ENCODE results near the gene MCU.
"Not testable (repeated sequence)": the region's sequence is repeated elsewhere in the genome, so short reads cannot be mapped to it uniquely, and the experiment has no call there.

MCU gene

GRCh38 chr10:72733989-72734388 lies 42.0 kb downstream of the MCU start:
- DNase-seq, result no peak

DNA sequence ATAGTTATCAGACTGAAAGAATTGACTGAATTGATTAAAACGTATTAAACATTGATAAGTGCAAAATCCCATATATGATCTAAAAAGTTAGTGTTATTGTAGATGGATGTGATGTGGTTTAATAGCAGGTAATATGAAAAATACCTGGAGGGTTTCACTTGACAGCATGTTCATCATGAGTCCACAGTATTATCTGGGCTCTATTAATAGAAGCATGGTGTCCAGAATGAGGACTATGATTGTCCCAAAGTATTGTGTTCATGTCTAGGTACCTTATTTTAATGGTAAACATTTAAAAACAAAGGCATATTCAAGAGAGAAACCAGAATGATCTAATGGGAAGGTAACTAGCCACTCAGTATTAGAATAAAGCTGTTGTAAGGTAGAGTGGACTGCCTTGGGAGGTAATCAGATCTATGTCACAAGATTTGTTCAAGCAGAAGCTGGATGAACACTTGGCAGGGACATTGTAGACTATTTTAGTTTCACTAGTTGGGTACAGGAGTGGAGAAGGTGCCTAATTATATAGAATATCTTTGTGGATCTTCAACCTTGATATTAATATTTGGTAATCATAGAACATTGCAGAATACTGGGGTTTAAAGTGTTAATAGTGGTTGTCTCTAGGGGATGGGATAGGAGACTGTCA lies 43.5 kb downstream of the MCU start:
- DNase-seq, result no peak

GRCh38 chr10:72736176-72736827 lies 44.4 kb downstream of the MCU start:
- DNase-seq, result no peak

GRCh38 chr10:72736828-72737220 lies 44.9 kb downstream of the MCU start:
- DNase-seq, result no peak

GRCh38 chr10:72737357-72737756 lies 45.4 kb downstream of the MCU start:
- DNase-seq, result not testable (repeated sequence)

- DNase-seq, result no peak
Measured at GRCh38 chr10:72738486-72738885, 46.5 kb downstream of the MCU start.

- DNase-seq, result no peak
Measured at GRCh38 chr10:72740528-72740927, 48.6 kb downstream of the MCU start.

- DNase-seq, result no peak
Measured at GRCh38 chr10:72742092-72742491, 50.1 kb downstream of the MCU start.

- DNase-seq, result no peak
Measured at GRCh38 chr10:72742797-72743196, 50.9 kb downstream of the MCU start.

- no peak for DNase-seq
Measured at GRCh38 chr10:72744566-72744965, 52.6 kb downstream of the MCU start.

GRCh38 chr10:72746426-72747363 lies 54.8 kb downstream of the MCU start:
- DNase-seq, result no peak

GRCh38 chr10:72747521-72747920 lies 55.6 kb downstream of the MCU start:
- DNase-seq, result no peak

- no peak for DNase-seq
Measured at GRCh38 chr10:72753760-72754231, 61.9 kb downstream of the MCU start.

GRCh38 chr10:72754275-72755032 lies 62.5 kb downstream of the MCU start:
- DNase-seq, result no peak

DNA sequence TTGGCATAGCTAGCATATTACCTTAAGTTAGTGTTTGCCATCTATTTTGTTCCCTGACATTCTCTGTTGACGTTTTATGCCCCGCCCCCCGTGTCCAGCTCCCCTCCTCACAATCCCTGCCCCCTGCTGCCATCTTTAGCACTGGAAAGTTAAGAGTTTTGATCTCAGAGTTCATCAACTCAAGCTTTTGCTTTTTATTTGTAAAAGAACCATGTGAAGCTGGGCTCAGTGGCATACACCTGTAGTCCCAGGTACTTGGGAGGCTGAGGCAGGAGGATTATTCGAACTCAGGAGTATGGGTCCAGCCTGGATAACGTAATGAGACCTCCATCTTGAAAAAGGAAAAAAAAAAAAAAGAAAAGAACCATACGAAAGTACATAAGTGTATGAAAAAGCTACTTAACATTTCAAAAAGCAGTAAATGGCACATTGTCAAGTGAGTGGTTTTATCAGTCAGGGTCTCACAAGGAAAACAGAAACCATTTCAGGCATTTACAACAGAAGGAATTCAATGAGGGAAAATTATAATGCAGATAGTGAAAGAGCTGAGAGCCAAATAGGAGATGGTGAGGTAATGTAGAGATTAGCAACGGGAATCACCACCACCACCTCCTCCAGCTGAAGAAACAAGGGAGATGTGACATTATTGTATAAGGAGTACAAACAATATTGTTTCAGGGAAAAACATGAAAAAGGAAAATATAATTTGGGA lies 64.9 kb downstream of the MCU start:
- DNase-seq, result no peak

GRCh38 chr10:72757732-72758131 lies 65.8 kb downstream of the MCU start:
- no peak for DNase-seq

GRCh38 chr10:72758930-72759329 lies 67.0 kb downstream of the MCU start:
- not testable (repeated sequence) for DNase-seq

- DNase-seq, result no peak
Measured at GRCh38 chr10:72759584-72759983, 67.6 kb downstream of the MCU start.

DNA sequence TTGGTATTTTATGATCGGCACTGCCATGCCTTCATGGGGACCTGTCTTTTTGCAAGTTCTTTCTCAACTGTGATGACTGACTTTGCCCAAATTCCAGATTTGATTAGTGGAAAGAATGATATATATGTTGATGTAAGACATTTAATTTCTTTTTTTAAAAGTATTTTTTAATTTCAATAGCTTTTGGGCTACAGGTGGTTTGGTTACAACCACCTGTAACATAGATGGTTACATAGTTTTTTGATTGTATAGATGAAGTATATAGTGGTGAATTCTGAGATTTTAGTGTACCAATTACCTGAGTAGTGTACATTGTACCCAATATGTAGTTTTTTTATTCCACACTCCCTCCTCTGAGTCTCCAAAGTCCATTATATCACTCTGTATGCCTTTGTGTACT lies 69.6 kb downstream of the MCU start:
- no peak for DNase-seq

DNA sequence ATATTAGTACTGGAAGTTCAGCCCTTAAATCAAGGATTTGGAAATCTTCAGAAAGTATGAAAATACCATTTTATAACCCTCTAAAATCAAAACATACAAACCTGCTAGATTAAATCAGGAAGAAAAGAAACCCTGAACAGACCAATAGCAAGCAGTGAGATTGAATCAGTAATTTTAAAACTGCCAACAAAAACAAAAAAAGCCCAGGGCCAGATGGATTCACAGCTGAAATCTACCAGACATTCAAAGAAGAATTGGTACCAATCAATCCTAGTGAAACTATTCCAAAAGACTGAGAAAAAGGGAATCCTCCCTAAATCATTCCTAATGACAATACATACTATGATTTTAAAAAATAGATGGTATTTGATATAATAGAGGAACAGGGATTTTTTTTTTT lies 70.1 kb downstream of the MCU start:
- no peak for DNase-seq

GRCh38 chr10:72763201-72763600 lies 71.3 kb downstream of the MCU start:
- no peak for DNase-seq

- no peak for DNase-seq
Measured at GRCh38 chr10:72764151-72764550, 72.2 kb downstream of the MCU start.

All from CD4-positive, alpha-beta T cell treated with Interferon gamma for 1 hour (primary cell).